ENCODE data around the gene RHBDL2.

DNA sequence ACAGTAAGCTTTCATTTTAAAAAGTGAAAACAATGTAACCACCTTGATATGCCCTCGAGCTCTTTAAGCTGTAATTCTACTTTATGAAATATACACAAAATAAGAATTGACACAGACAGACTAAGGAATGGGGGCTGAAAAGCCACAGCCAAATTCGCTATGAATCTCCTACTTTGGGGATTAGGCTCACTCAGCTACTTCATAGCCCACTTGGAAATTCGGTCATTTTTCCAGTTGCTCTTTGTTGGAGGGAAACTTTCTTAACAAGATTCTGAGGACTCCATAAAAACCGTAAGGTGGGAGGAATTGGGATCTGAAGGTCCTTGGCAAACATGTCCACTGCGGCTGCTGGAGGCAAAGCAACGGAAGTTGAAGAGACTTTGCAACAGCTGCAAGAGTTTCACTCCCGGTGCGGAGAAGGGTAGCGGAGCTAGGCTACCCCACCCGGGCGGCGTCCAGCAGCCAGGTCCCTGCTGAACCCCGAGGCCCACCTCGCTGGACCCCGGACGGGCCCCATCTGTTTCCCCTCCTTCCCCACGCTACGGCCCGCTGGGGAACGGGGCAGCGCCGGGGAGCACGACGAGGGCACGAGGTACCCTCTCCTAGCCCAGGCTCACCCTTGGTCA lies 69.1 kb downstream of the RHBDL2 start:
- TF ChIP-seq, protein P1, sequence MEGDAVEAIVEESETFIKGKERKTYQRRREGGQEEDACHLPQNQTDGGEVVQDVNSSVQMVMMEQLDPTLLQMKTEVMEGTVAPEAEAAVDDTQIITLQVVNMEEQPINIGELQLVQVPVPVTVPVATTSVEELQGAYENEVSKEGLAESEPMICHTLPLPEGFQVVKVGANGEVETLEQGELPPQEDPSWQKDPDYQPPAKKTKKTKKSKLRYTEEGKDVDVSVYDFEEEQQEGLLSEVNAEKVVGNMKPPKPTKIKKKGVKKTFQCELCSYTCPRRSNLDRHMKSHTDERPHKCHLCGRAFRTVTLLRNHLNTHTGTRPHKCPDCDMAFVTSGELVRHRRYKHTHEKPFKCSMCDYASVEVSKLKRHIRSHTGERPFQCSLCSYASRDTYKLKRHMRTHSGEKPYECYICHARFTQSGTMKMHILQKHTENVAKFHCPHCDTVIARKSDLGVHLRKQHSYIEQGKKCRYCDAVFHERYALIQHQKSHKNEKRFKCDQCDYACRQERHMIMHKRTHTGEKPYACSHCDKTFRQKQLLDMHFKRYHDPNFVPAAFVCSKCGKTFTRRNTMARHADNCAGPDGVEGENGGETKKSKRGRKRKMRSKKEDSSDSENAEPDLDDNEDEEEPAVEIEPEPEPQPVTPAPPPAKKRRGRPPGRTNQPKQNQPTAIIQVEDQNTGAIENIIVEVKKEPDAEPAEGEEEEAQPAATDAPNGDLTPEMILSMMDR (IDR thresholded peaks at IDR 0.05) = no peak
- TF ChIP-seq POLR2A (IDR thresholded peaks at IDR 0.05) = no peak

Data from lower leg skin (tissue), 3 donors.